DND-41 (cell line): ENCODE measurements around the gene UBE2QL1.

ENCODE experiments used
- ATAC-seq: fragments of 200-7000 bp; cut with Tn5 transposase; 3 replicates; pipeline ENCODE4 v1.9.1; 2021; ENCODE audit warnings: low read depth; ENCODE audit not compliant: insufficient read depth
- DNase-seq: peaks from one replicate; pipeline ENCODE4 v3.0.0-alpha.2; 2020
- H2AFZ ChIP-seq: 2 replicates; pipeline ENCODE4 v1.6.0; 2012; ENCODE audit warnings: low read depth, low read length
- H3K27ac ChIP-seq: 2 replicates; pipeline ENCODE4 v1.5.1; 2012; ENCODE audit warnings: low read length, inconsistent platforms
- H3K27me3 ChIP-seq: fragments of 200-600 bp; sonication (generic); 2 replicates; pipeline ENCODE4 v1.6.0; 2012; ENCODE audit warnings: low read length, mild to moderate bottlenecking, inconsistent platforms; ENCODE audit not compliant: insufficient read depth, poor library complexity
- H3K36me3 ChIP-seq: 2 replicates; pipeline ENCODE4 v1.5.1; 2012; ENCODE audit warnings: low read length, inconsistent platforms; ENCODE audit not compliant: insufficient read depth
- H3K4me1 ChIP-seq: 2 replicates; pipeline ENCODE4 v1.5.1; 2012; ENCODE audit warnings: mild to moderate bottlenecking, low read length; ENCODE audit not compliant: insufficient read depth
- H3K4me2 ChIP-seq: 2 replicates; pipeline ENCODE4 v1.6.0; 2012; ENCODE audit warnings: mild to moderate bottlenecking, moderate library complexity, low read length, inconsistent platforms; ENCODE audit not compliant: insufficient read depth
- H3K4me3 ChIP-seq, 2 experiments: fragments of 200-600 bp in 1 of 2; shearing (Covaris generic) in 1 of 2; 2 replicates each; pipeline ENCODE4 v1.5.1; 2012 to 2016; ENCODE audit warnings: inconsistent platforms in 2 of 2, low read length in 2 of 2, mild to moderate bottlenecking in 2 of 2, low read depth in 1 of 2, moderate library complexity in 1 of 2
- H3K79me2 ChIP-seq: 2 replicates; pipeline ENCODE4 v1.6.0; 2012; ENCODE audit warnings: low read length, inconsistent platforms; ENCODE audit not compliant: insufficient read depth
- H3K9ac ChIP-seq: 2 replicates; pipeline ENCODE4 v1.6.0; 2012; ENCODE audit warnings: low read depth, mild to moderate bottlenecking, inconsistent platforms, low read length, moderate library complexity
- H3K9me3 ChIP-seq: 2 replicates; pipeline ENCODE4 v1.5.1; 2012; ENCODE audit warnings: low read length, moderate library complexity, mild to moderate bottlenecking, inconsistent platforms; ENCODE audit not compliant: insufficient read depth, severe bottlenecking
- H4K20me1 ChIP-seq: 2 replicates; pipeline ENCODE4 v1.6.0; 2012; ENCODE audit warnings: low read length; ENCODE audit not compliant: insufficient read depth
- EZH2 ChIP-seq: IDR thresholded peaks from 3 replicates; pipeline ENCODE4 v1.6.1; 2012; ENCODE audit warnings: borderline replicate concordance, low read depth, mild to moderate bottlenecking, moderate library complexity, low read length, inconsistent platforms; ENCODE audit not compliant: severe bottlenecking
- TF ChIP-seq, protein P1 (sequence below): IDR thresholded peaks from 2 replicates; pipeline ENCODE4 v1.5.1; 2012; ENCODE audit warnings: borderline replicate concordance, low read length, moderate library complexity, mild to moderate bottlenecking; ENCODE audit not compliant: poor library complexity, severe bottlenecking; ENCODE audit errors: extremely low read depth

The UBE2QL1 gene

DNA sequence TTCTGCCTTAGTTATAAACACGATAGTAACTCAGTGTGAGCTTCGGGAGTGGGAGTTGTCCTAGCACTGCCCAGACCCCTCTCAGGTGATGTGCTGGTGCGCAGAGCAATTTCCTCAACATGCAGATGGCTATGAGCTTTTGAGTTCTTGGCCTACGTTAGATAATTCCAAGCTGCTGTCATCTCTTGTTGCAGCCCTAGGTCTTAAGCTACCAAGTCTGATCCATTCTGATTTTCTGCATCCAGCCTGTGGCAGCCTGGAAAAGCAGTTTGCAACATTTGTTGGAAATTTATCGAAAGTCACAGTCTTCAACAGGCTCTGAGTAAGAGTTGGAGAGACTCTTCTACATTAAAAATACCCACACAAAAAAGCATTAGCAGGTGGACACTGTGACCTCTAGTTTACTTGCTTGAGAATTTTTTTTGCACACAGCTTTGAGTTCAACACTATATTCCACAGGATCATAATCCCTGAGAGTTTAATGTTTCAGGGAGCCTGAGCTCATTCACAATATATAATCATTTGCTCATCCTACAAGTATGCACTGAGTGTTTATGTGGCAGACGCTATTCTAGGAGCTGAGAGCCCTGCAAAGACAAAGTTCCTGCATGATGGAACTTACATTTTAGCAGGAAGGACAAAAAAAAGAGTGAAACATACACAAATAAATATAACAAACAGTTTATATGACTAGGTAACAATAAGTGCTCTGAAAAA lies 91.6 kb downstream of the UBE2QL1 start:
- Histone ChIP-seq H3K79me2 (no peaks in the 10 kb centered on the region), H3K4me3 (no peak overlapping the region), H2AFZ (no peak overlapping the region), H3K27ac (no peak overlapping the region), H3K36me3 (no peaks in the 10 kb centered on the region), H3K4me1 (no peaks in the 10 kb centered on the region), H4K20me1 (no peaks in the 10 kb centered on the region), H3K4me2 (no peak overlapping the region), H3K9me3 (no peaks in the 10 kb centered on the region), H3K27me3 (no peaks in the 10 kb centered on the region), H3K9ac (no peak overlapping the region)
- DNase-seq (no peak), ATAC-seq (no peak)
- no peak for TF ChIP-seq EZH2
- TF ChIP-seq, protein P1, sequence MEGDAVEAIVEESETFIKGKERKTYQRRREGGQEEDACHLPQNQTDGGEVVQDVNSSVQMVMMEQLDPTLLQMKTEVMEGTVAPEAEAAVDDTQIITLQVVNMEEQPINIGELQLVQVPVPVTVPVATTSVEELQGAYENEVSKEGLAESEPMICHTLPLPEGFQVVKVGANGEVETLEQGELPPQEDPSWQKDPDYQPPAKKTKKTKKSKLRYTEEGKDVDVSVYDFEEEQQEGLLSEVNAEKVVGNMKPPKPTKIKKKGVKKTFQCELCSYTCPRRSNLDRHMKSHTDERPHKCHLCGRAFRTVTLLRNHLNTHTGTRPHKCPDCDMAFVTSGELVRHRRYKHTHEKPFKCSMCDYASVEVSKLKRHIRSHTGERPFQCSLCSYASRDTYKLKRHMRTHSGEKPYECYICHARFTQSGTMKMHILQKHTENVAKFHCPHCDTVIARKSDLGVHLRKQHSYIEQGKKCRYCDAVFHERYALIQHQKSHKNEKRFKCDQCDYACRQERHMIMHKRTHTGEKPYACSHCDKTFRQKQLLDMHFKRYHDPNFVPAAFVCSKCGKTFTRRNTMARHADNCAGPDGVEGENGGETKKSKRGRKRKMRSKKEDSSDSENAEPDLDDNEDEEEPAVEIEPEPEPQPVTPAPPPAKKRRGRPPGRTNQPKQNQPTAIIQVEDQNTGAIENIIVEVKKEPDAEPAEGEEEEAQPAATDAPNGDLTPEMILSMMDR, result no peak

DNA sequence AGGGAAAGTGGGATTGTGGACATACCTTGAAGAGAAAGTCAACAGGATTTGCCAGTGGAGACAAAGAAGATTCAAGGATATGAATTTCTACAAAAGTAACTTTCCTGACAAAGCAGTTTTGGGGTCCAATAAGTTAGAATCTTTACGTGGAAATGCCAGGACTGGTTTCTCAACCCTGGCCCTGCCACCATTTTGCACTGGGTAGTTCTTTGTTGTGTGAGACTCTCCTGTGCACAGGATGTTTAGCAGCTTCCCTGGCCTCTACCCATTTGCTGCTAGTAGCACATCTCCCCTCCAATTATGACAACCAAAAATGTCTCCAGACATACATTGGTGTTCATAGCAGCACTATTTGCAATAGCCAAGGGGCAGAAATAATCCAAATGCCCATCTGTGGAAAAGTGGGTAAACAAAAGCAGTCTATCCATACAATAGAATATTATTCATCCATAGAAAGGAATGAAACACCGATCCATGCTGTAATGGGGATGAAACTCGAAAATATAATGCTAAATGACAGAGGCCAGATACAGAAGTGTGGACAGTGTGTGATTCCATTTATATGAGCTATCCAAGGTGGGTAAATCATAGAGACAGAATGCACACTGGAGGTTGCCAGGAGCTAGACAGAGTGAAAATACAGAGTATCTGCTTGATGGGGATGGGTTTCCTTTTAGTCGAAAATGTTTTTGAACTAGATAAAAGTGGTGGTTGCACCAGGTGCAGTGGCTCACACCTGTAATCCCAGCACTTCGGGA lies 92.8 kb downstream of the UBE2QL1 start:
- H3K9ac ChIP-seq, result no peak overlapping the region
- H3K4me3 ChIP-seq, result no peak overlapping the region
- H3K36me3 ChIP-seq, result no peaks in the 10 kb centered on the region
- no peak overlapping the region for H3K4me2 ChIP-seq
- no peak for ATAC-seq
- no peak for DNase-seq
- no peaks in the 10 kb centered on the region for H3K79me2 ChIP-seq
- TF ChIP-seq, protein P1, result no peak
- TF ChIP-seq EZH2, result no peak
- H3K27ac ChIP-seq, result no peak overlapping the region
- no peaks in the 10 kb centered on the region for H3K4me1 ChIP-seq
- H2AFZ ChIP-seq, result no peak overlapping the region
- no peaks in the 10 kb centered on the region for H3K27me3 ChIP-seq
- H4K20me1 ChIP-seq, result no peaks in the 10 kb centered on the region
- no peaks in the 10 kb centered on the region for H3K9me3 ChIP-seq

DNA sequence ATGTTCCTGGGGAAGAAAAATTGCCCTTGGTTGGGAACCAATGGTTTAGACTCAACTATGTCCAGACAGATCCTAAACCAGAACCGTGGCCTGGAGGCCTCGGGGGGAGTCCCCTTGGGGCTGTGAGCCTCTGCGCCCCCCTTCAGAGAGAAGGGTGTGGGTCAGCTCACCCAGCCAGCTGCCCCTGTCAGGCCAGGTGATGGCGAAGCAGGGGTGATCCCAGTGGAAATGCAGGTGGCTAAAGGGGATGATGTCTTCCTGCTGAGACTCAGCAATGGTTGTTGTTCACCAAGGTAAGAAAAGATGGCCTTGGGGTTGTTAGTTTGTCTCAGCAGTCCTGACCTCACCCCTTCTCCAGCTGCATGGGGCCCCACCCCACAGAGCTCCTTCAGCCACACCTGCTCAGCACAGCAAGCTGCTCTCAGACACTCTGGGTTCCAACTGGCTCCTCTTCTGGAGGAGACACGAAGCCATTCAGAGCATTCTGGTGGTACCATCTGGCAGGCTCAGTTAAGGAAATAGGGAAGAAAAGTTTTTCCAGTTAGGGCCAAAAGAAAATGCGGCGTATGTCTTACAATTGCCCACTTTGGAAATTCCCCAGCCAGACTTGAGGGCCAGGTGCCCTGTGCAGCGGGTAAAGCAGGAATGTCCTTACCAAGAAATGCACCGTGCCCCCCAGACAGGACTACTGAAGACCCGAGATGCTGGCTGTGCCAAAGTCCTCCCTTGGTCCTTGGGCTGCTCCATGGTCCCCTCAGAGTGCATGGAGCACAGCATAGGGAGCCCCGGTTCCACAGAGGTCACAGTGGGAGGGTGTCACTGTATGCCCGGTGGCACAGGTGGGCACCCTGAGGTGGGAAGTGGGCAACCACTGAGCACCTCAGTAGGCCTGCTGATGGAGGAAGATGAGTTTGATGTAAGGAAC lies 94.0 kb downstream of the UBE2QL1 start:
- TF ChIP-seq, protein P1, result no peak
- no peak for TF ChIP-seq EZH2
- no peak overlapping the region for H3K9ac ChIP-seq
- H3K36me3 ChIP-seq, result no peaks in the 10 kb centered on the region
- H3K27ac ChIP-seq, result no peak overlapping the region
- H3K79me2 ChIP-seq, result no peaks in the 10 kb centered on the region
- no peak overlapping the region for H3K4me3 ChIP-seq
- H3K4me1 ChIP-seq, result no peaks in the 10 kb centered on the region
- H3K27me3 ChIP-seq, result no peaks in the 10 kb centered on the region
- H2AFZ ChIP-seq, result no peak overlapping the region
- H3K9me3 ChIP-seq, result no peaks in the 10 kb centered on the region
- DNase-seq (no peak), ATAC-seq (no peak)
- no peaks in the 10 kb centered on the region for H4K20me1 ChIP-seq
- H3K4me2 ChIP-seq, result no peak overlapping the region
